Embryonic facial prominence (tissue), 1 donor: ENCODE data around the gene MCF2L.

Experiments used
- DNase-seq: peaks from one replicate; pipeline ENCODE4 v3.0.0-alpha.2; 2016; ENCODE audit errors: extremely low spot score

MCF2L gene

GRCh38 chr13:112979406-112979902, 10.4 kb downstream of the MCF2L start:
- DNase-seq: no peak

DNA sequence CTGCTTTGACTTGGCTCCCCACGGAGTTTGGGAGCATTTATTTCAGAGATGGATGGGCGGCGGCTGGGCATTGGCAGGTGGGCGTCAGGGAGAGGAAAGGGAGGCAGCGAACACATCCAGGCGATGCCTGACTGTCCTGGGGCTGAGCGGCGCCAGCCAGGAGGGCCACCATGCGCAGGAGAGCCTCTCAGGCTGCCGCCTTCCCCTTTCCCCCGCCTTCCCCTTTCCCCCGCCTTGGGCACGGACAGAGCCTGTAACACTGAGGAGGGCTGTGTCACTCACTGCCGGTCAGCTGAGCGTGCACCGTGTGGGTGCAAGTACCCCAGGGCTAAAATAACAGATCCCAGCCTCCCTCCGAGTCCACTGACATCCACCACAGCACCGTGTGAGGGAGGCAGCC, 11.4 kb downstream of the MCF2L start:
- DNase-seq: no peak

- no peak for DNase-seq
Observed at GRCh38 chr13:112981451-112981850, 12.4 kb downstream of the MCF2L start.

GRCh38 chr13:112982281-112983041, 13.4 kb downstream of the MCF2L start:
- DNase-seq: no peak

- DNase-seq: no peak
Observed at GRCh38 chr13:112983042-112983305, 14.0 kb downstream of the MCF2L start.

DNA sequence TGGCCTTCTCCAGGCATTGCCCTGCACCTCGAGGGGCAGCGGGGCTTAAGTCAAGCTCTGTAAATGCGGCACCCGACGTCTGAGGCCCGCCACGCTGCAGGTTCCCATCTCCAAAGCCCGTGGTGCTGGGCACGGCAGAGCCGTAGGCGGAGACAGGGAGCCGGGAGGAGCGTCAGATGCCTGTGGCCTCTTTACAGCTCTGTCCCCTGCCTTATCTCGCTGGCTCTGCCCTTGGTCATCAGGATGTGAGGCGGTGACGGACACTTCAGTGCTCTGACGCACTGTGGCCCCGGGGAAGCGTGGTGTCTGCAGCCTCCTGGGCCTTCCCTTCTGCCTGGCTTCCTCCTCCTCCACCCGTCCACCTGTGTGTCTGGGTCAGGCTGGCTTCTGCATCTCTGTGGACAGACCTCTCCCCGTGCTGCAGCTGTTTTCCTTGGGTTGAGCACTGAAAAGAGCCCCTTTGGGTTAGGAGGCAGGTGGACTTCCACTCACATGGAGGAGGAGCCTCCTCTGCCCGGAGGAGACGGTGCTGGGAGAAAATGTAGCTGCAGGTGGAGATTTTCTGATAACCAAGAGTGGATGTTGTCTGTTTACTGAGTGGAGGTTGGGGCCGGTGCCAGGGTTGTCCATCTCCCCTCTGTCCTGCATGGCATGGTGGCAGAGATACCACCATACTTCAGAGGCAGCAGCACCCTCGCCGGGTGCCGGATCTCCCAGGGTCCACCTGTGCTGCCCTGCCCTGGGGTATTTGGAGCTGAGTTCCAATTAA, 14.6 kb downstream of the MCF2L start:
- DNase-seq: no peak

DNA sequence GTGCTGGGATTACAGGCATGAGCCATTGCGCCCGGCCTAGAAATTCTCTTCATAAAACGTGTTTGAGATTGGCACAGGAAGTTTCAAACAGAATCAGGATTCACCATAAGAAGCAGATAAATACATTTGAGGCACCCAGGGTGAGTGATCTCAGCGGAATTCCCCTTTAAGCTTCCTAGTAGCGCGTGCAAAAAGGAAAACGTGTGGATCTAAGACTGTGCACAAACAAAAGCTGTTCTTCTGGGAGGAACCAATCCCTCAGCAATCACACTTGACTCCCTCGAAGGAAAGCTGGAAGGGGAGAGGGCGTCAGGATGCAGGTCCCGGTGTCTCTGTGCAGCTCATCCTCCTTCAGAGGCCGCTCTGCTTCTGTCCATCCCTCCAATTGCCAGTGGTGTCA, 15.5 kb downstream of the MCF2L start:
- no peak for DNase-seq

- no peak for DNase-seq
Observed at GRCh38 chr13:112984954-112985802, 16.2 kb downstream of the MCF2L start.

DNA sequence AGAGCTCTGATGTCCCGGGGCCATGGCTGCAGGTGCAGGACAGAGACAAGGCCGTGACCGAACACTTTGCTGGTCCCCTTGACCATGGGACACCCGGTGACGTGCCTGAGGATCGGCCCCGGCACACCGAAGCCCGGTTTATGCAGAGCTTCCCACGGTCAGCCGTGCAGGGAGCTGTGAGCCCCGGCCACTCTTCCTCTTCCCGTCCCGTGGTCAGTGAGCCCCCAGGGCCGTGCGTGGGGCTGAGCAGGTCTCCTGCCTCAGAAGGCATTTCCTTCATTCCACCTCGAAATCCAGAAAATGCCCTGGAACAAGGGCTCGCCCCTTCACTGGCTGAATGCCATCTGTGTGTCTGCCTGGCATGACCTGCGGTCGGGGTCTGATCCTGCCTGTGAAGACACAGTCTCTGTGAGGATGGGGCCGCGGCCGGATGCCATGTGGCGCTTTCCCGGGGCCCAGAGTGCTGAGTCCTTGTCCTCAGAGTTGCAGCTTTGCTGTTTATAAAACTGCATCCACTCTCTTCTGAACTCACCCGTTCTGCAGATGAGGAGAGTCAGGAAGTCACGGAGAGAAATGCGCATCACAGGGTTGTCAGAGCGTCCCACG, 16.9 kb downstream of the MCF2L start:
- DNase-seq: no peak

DNA sequence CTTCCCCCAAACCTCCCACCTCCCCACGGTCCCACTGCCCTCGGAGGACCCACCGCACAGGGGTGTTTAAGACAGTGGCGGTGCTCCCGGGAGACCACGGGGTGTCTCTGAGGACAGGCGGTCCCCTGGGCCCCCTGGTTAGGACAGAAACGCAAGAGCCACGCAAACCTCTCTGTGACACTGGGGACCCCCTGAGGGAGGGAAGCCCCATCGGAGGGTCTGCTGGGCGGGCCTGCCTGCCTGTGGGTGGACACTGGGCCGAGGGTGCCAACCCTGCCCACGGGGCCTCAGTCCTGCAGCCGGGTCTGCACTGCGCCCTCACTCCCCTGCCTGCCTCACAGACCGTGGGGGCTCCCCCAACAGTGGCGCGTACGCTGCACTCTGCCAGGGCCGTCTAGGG, 17.5 kb downstream of the MCF2L start:
- DNase-seq: no peak

- no peak for DNase-seq
Observed at GRCh38 chr13:112986946-112987681, 18.1 kb downstream of the MCF2L start.

GRCh38 chr13:112987682-112988024, 18.6 kb downstream of the MCF2L start:
- no peak for DNase-seq

DNA sequence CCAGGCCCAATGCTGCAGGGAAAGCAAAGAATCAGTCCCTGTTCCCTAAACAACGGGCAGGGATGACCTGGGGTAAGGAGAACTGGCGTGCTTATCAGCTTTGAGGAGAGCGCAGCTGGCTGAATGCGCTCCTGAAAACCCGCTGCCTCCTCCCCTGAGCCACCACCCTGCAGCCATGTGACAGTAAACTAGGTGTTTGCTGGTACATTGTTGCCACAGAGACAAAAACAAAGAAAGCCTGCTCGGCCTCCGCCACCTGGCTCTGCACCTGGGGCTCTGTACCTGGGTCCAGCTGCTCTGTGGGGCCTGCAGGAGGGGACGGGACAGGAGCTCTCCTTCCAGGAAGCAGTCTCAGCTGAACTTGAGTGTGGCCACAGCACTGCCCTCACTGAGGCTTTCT, 21.8 kb downstream of the MCF2L start:
- no peak for DNase-seq

DNA sequence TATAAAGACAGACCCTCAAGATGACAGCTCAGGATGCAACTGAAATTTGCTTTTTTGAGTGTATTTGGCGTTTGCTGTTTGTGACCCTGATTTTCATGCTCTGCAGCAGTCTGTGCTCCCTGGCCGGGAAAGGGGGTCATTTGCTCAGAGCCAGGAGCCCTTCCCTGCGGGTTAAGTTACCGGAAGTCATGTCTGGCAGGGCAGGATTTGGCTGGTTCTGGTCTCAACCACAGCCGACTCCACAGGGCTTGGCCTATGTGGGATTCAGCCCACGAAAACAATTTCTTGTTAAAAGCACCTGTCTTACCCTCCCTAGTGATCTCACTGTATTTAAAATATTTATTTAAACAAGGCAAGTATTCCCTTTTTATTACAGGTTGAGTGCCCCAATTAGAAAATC, 22.6 kb downstream of the MCF2L start:
- DNase-seq: no peak

- DNase-seq: no peak
Observed at GRCh38 chr13:112992931-112993680, 24.1 kb downstream of the MCF2L start.

- DNase-seq: no peak
Observed at GRCh38 chr13:112994084-112994780, 25.2 kb downstream of the MCF2L start.

DNA sequence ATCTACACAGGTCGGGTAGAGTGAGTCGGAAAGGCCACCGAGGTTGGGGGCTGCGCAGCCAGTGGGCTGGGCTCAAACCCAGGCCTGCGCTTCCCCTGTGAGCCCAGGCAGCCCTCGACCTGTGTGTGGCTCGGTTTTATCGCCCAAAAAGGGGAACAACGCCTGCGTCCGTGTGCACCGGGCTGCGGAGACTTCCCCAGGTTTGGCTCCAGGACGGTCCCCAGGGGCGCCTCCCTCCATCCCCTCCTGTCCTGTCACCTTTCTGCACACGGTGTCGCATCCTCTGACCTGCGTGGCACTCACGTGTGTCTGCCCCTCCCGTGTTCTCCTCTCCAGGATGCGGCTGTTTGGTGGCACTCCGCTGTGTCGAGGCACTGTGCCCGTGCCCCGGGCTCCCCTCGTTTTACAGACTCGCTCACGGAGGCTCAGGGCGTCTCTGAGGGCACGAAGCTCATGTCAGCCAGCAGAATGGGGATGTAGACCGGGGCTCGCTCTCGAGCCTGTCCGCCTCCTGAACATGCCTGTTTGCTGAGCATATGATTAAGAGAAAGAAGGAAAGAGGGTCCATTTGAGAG, 25.9 kb downstream of the MCF2L start:
- no peak for DNase-seq

DNA sequence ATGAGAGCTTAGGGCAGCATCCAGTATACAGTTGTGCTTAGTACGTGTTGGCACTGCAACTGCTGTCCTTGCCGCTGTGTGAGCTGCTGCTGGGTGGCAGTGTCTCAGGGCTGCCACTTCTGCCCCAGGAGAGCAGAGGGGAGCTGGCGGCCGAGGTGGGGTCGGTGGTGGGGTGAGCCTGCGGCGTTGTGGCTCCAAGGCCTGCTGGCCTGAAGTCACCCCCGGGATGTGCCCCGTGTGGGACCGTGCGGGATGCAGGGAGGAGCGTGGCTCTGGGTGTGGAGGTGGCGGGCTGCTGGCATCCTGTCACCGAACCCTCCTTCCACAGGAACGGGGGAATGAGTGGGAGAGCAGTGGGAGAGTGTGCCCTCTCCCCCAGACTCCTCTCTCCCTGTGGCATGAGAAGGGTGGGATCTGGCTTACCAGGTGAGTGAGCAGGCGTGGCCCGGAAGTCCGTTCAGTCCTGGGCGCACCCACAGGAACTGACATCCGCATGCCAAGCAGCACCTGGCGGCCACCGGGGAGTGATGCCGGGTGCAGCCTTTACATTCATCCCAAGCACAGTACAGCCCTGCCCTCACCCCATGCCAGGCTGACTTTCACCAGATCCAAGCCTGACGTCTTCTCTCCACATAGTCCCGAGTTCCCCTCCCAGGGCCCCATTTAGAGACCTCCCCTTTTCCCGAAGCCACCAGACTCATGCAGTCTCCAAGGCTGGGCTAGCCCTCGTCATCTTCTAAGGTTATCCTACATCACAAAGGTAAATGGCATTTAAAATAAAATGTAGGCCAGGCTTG, 26.6 kb downstream of the MCF2L start:
- no peak for DNase-seq

DNA sequence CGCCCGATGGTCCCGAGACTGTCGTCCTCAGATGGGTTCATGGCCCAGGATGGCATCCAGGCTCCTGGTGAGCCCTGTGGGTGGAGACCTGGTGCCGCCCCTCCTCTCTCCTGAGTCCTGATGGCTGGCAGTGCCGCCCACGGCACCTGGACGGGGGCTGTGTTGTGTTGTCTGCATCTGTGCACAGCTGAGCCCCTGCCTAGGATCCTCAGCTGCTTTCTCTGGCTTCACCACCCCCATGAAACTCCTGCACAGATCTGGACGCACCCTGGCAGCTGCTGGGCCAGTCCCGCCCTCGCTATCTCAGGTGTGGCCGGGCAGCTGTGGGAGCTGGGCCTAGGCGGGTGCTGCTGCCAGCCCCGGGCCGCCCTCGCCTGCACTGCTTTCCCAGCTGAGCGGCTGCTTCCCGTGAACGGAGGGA, 27.7 kb downstream of the MCF2L start:
- no peak for DNase-seq
